NCI-H460 (cell line): ENCODE data around the gene RAC3. TPM values are rescaled to one million over a fixed set of nuclear protein-coding genes. Genes with fewer than 3 reads are reported as not detected.

Experiments
- DNase-seq: peaks from one replicate; pipeline ENCODE4 v3.0.0-alpha.2; 2016; ENCODE audit warnings: low read depth; ENCODE audit errors: extremely low read depth
- total RNA-seq: library from RNA; depleted of rRNA; stranded (reverse); fragments of >200 nt; shearing (Covaris generic); gene quantifications from 2 replicates; pipeline ENCODE4 v1.2.3, GENCODE V29; 2014

The RAC3 gene
- total RNA-seq, 1 experiment from 2014 or later = 19.0 TPM

DNA sequence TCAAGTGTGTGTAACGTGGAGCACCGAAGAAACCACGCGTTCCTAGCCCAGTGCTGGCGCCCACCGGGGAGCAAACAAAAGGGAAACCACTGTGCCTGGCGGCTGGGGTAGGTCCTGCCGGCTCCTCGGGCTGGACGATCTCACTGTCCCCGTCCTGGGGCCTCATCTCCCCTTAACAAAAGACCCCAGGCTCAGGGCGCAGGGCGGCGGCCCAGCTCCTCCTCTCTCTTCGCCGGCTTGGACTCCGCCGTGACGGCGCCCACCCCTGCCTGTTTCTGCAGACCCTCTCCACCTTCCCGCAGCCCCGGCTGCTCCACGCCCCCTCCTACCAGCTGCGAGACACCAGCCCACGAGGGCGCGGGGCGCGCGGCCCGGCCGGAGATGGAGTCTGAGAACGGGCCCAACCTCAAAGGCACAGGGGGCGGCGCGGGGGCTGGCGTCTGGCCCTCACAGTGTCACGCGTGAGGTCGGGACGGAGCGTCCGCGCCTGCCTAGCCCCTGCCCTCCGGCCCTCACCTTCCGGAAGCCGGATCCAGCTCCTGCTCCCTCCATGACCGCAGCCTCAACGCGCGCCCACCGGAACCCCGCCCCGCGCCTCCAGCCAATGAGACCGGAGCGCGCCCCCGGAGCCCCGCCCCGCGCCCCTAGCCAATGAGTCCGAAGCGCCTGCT, 9.0 kb upstream of the RAC3 start, which contains the start of gene CENPX:
CENPX (minus strand) TSS at position 569 of the 671 bp plus-strand sequence; CDS start at position 552, 17 bp downstream.
- no peak for DNase-seq

DNA sequence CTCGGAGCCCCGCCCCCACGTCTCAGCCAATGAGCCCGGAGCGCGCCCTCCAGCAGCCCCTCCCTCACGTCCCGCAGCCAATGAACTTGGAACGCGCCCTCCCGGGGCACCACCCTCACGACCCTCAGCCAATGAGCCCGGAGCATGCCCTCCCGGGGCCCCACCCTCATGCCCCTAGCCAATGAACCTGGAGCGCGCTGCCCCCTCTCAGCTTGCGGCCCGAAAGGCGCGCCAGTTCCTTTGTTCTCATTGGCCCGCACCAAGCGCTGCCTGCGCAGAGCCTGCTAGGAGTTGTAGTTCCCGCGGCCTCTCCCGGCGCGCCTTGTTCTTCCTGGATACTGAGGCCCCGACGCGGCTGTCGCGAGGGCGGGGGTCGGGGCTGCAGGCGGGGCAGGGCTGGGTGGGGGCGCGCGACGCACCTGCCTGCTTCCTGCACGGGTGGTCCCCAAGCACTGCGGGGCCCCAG, 8.5 kb upstream of the RAC3 start, which contains the start of gene LRRC45:
LRRC45 (plus strand) TSS at position 325 of the 466 bp plus-strand sequence. CDS start 339 bp downstream, outside the sequence.
- DNase-seq = peak; percentile 99

DNA sequence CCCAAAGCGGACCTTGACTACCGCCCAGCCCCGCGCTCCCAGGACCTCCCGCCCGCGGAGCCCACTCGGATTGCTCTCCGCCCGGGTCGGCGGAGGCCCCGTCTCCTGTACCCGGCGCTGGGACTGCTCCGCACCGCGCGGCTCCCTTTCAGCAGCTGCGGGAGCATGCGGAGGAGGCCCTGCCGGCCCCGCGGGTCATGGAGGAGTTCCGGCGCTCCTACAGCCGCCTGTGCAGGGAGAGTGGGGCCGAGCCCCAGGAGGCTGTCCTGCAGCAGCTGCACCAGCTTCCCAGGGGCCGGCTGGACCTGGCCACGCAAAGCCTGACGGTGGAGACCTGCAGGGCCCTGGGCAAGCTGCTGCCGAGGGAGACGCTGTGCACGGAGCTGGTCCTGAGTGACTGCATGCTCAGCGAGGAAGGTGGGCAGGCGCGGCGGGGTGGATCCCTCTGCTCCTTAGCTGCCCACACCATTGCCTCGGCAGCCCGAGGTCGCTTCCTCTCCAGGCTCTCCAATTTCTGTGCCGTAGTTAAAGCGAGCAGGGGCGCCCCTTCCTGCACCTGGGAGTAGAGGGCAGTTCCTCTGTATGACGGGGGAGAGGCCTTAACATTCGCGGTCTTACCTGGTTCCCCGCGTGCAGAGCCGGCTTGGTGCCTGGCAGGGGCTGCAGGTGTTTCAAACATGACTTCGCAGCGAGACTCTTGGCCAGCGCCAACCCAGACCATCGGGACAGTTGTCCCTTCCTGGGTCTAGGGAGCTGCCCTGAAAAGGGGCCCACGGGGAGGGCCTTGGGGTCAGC, 7.8 kb upstream of the RAC3 start:
- no peak for DNase-seq

DNA sequence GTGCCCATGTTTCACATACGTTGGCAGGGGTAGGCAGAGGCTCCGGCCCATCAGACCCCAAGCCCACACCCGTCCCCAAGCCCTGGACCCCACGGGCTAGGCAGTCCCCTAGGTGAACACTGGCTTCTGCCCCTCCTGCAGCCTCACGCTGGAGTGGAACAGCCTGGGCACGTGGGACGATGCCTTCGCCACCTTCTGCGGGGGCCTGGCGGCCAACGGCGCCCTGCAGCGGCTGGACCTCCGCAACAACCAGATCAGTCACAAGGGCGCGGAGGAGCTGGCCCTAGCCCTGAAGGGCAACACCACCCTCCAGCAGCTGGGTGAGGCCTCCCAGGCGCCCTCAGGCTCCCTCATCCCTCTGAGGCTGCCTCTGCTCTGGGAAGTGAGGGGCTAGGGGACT, 6.6 kb upstream of the RAC3 start:
- no peak for DNase-seq

DNA sequence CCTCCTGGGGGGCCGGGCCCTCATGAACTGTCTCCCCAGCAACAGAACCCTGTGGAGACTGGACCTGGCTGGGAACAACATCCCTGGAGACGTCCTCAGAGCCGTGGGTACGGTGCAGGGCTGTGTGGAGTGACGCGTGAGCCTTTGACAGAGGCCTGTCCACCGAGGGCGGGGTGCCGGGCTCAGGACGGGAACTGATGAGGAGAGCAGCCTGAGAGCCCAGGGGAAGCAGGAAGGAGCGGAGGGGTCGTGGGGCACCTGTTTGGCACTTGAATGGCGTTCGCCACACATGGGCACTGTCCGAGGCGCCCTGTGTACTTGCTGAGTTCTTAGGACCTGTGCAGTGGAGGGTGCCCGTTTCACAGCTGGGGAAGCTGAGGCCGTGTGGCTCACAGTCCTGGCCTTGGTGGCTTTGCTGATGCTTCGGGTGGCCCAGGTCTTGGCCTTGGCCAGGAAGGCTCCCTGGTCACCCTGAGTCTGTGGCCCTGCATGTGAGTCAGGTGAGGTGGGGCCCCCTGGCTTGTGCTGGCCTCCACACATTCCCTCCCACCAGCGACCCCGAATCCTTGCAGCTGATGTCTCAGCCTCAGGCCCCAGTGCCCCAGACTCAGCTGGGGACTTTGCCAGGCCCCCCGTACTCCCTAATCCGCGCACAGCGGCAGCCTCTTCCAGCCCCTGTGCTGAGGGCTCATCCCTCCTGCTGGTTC, 5.9 kb upstream of the RAC3 start:
- no peak for DNase-seq

DNA sequence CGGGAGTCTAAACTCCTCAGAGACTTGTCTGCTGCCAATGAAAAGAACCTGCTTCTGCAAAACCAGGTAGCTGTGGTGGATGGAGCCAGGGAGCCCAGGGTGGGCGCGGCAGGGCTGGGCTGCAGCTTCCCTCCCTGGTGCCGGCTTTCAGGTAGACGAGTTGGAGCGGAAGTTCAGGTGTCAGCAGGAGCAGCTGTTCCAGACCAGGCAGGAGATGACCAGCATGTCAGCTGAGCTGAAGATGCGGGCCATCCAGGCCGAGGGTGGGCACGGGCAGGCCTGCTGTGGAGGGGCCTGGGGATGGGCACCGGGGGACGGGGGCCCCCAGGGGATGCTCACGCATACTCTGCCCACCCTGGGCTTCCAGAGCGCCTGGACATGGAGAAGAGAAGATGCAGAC, 3.2 kb upstream of the RAC3 start:
- no peak for DNase-seq

DNA sequence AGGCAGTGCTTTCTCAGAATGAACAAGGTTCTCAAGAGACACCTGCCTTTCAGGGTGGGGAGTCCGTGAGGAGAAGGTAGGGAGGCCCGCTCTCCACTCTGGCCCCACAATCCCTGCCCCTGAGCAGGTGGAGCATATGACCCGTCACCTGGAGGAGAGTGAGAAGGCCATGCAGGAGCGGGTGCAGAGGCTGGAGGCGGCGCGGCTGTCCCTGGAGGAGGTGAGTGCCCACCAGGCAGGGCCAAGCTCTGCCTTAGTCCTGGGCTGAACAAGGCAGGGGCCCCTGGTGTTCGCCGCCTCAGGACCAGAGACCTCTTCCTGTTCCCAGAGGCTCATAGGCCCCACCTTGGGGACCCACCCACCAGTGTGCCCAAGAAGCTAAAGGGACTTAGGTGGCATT, 2.5 kb upstream of the RAC3 start:
- DNase-seq = no peak

DNA sequence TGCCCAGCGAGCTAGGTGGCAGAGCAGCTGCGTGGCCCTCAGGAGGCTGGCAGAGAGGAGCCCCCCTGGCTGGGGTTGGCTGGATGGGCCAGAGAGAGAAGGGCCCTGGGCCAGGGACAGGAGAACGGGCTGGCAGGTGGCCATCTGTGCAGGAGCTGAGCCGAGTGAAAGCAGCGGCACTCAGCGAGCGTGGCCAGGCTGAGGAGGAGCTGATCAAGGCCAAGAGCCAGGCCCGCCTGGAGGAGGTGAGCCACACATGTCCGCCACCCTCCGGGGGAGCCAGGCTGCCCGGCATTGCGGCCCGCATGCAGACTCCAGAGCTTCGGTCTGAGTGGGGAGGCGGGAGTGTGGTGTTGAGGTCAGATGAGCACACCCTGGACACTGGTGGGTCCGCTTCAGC, 2.1 kb upstream of the RAC3 start:
- DNase-seq = no peak

DNA sequence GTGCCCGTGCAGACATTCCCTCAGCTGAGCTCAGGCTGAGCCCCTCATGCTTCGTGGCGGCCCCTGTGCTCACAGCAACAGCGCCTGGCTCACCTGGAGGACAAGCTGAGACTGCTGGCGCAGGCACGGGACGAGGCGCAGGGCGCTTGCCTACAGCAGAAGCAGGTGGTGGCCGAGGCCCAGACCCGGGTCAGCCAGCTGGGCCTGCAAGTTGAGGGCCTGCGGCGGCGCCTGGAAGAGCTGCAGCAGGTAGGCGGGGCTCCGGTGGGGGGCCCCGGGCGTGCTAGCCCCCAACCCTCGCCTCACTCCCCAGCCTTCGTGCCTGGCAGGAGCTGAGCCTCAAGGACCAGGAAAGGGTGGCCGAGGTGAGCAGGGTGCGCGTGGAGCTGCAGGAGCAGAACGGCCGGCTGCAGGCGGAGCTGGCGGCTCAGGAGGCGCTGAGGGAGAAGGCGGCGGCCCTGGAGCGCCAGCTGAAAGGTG, 1.4 kb upstream of the RAC3 start:
- no peak for DNase-seq

DNA sequence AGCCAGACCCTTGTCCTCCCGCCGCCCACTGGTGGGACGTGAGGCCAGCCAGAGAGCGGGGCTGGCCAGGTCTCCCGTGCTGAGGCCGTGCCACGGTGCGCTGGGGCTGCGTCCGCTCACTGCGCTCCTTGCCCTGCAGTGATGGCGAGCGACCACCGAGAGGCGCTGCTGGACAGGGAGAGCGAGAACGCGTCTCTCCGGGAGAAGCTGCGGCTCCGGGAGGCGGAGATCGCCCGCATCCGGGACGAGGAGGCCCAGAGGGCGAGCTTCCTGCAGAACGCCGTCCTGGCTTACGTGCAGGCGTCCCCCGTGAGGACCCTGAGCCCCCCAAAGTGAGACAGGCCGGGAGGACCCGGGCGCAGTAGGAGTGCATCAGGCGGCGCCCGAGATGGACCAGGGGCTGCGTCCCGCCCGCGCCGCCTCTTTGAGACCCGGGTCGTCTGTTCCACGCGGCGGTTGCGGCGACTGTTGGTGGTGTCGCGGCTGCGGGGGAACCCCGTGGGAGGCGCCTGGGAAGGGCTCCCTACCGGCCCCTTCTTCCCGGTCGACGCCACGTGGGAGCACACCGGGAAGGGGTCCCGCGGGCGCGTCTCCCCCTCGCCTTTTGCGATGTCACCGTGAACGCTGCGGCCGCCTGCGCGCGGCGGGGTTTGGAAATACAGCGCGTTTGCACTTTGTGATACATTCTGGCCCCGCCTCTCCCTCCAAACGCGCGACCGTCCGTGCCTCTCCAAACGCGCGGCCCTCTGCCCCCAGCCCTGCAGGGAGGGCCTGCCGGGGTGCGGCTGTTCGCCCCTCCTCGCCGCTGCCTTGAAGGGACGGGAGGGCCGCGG, 792 bp upstream of the RAC3 start:
- DNase-seq = peak; percentile 81

DNA sequence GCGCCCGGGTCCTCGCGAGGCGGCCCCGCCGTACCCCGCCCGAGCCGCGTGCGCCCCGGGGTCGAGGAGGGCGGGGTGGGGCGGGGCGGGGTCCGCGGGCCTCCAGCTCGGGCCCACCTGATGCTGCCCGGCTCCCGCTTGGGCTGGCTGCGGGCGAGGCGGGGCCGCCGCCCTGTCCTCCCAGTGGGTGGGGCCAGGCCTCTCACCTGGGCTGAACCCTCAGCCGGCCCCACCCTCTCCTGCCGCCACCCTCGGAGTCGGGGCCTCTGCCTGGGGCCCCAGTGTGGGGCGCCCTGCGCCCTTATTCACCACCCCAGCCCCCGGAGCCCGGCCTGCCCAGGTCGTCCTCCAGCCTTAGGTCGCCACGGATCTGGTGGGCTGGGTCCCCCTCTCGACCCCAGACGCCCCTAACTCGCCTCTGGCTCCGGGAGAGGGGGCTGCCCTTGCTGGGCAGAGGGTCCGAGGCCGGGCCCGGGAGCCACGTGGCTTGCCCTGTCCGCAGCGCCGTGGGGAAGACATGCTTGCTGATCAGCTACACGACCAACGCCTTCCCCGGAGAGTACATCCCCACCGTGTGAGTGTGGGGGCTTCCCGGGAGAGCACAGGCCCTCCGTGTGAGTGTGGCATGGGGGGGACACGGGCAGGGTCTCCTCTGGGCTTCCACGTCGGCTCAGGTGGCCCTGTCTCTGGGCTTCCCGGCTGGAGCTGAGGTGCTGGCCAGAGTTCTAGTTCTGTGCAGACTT, 578 bp downstream of the RAC3 start:
- DNase-seq = no peak

DNA sequence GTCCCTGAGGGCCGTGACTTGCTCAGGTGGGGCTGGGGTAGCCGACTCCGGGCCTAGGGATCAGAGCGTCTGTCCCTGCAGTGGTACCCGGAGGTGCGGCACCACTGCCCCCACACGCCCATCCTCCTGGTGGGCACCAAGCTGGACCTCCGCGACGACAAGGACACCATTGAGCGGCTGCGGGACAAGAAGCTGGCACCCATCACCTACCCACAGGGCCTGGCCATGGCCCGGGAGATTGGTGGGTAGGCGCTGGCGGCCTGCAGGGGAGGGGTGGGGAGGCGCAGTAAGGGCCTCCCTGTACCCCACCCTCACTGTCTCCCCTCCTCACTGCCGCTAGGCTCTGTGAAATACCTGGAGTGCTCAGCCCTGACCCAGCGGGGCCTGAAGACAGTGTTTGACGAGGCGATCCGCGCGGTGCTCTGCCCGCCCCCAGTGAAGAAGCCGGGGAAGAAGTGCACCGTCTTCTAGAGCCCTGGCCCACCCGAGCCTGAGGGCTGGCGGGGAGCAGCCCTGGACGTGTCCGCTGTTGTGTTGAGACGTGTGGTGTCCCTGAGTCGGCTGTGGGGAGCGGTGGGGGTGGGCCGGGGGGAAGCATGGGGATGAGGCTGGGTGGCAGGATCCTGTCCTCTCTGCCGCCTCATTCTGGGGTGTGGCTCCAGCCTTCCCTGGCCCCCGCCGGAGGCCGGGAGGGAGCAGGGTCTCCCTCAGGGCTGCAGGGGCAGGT, 2.0 kb downstream of the RAC3 start:
- DNase-seq = no peak

DNA sequence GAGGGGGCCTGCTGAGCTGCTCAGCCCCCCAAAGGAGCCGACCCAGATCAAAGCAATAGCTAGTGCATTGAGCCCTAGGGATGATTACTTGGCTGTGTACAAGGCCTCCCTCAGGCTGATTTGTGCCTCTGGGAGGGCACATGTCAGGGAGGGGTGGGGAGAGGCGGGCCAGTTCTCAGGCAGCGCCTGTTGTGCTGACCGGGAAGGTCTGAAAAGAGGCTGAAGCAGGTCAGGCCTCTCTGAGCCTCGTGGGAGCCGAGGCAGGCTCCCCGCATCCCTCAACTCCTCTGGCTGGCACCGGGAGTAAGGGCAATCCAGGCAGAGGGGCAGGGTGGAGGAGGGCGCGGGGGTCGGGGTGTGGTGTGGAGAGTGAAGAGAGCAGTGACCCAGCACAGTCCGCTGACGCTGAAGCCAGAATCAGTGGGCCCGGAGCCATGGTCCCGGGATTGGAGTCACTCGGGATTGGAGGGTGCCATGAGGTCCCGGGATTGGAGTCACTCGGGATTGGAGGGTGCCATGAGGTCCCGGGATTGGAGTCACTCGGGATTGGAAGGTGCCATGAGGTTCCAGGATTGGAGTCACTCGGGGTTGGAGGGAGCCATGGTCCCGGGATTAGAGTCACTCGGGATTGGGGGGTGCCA, 3.0 kb downstream of the RAC3 start:
- DNase-seq = no peak

DNA sequence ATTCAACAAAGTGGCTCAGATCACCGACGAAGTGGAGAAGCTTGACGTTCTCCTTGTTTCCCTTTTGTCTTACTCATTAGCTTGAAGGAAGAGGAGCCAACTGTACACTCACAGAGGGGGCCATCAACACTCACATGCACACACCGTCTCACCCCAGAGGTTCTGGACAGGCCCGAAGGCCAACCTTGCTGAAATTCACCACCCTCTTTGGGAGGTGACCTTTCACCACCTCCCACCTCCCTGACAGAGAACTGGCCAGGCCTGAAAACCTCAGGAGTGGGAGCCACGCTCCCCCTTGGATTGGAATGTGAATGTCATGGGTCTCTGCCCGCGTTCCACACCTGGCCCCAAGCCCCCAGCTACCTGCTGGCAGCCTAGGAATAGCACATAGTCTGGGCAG, 4.0 kb downstream of the RAC3 start:
- no peak for DNase-seq

DNA sequence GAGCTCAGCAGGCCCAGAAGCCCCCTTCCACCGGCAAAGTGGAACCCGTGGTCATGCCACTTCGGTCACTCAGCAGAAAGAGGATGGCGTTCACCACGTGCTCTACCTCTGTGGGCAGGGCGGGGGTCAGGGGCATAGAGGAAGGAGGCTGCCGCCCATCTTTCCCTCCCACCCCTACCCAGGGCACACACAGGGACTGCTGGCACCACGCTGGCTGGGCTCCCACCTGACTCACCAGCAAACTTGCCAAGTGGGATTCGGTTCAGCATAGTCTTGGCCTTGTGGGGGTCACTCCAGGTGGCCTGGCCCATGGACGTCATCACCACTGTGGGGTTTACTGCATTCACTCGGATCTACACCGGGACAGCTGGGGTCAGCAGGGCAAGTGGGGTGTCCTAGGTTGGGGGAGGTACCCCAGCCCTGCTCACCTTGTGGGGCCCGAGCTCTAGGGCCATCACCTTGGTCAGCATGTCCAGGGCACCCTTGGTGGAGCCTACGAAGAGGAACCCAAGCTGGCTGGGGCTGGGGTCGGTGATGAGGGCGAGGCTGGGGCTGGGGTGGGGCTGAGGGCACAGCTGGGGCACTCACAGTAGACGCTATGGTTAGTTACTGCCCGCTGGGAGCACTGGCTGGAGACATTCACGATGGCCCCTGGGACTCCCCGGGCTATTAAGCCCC, 4.6 kb downstream of the RAC3 start:
- DNase-seq = no peak

DNA sequence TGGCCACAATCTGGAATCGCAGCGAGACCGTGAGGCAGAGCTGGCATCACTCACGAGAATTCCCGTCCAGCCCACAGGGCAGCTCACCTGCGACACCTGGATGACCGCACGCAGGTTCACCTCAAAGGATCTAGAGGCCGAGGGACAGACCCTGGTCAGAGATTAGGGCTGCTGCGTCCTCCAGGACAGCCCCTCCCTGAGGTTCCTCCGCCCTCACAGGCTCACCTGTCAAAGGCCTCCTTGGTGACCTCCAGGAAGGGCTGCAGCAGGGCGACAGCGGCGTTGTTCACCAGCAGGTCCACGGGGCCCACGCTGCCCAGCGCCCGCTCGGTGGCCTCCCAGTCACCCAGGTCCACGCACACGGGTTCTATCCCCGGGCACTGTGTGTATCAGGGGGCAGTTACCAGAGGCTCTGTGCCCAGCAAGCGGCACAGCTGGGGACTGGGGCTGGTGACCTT, 5.2 kb downstream of the RAC3 start:
- no peak for DNase-seq

DNA sequence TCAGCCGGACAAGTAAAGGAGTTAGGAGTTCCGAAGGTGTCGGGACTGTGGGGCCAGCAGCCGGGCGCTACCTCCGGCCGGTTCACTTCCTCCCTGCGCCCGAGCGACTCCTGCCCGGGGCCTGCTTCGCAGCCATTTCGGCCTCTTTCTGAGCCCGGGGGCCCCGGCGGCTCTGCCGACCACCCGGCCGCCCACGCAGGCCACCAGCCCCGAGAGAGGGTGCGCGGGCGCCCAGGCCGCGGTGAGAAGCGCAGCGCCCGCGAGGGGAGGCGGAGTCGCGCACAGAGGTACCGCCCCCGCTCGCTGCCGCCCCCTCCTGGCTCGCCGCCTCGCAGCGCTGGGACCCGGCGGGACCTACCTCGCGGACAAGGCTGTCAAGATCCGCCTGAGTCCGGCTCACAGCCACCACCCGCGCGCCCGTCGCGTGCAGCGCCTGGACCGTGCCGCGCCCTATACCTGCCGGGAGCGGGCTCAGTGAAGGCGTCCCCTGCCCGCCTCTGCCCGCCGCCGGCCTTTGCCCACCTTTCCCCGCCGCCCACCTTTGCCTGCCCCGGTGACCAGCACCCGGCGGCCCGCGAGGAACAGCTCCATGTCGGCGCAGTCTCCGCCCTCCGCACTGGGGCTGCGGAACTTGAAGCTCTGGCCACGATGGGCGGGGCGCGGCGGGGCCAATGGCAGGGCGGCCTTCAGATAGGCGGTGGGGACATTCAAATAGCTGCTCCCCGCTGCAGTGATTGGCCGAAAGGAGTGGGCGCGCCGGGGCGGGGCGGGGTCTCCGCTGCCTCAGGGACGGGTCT, 5.8 kb downstream of the RAC3 start, which contains the start of gene DCXR:
DCXR (minus strand) TSS at position 606 of the 797 bp plus-strand sequence; CDS start at position 591, 15 bp downstream.
- peak; percentile 95 for DNase-seq
